GM20431 (cell line): Measurements from ENCODE around the gene MDP1.

Experiments
- in situ Hi-C: fragments of 300-500 bp; cut with MseI, MboI; formaldehyde crosslinking; loops from one replicate; pipeline ENCODE4 v1.15.0; 2020; ENCODE audit warnings: low sequenced_read_pairs; ENCODE audit not compliant: unreplicated experiment

The MDP1 gene

DNA sequence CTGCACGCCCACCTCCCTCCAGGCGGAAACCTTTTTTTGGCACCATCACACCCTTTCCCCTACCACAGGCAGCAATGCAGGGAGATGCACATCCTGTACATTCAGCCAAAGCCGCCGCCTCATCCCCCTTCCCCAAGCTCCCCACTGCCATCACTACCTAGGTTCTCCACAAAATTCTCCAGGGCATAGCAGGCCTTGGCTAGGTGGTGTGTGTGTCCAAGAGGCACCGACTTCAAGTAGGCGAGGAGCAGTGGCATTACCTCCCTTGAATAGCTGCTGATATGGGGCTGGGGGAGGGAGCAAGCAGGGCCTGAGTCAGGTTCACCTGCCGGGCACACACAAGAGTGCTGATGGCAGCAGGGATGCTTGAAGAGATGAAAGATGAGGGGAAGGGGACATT lies 30.8 kb downstream of the MDP1 start:
- in situ Hi-C loops: no loop called here

DNA sequence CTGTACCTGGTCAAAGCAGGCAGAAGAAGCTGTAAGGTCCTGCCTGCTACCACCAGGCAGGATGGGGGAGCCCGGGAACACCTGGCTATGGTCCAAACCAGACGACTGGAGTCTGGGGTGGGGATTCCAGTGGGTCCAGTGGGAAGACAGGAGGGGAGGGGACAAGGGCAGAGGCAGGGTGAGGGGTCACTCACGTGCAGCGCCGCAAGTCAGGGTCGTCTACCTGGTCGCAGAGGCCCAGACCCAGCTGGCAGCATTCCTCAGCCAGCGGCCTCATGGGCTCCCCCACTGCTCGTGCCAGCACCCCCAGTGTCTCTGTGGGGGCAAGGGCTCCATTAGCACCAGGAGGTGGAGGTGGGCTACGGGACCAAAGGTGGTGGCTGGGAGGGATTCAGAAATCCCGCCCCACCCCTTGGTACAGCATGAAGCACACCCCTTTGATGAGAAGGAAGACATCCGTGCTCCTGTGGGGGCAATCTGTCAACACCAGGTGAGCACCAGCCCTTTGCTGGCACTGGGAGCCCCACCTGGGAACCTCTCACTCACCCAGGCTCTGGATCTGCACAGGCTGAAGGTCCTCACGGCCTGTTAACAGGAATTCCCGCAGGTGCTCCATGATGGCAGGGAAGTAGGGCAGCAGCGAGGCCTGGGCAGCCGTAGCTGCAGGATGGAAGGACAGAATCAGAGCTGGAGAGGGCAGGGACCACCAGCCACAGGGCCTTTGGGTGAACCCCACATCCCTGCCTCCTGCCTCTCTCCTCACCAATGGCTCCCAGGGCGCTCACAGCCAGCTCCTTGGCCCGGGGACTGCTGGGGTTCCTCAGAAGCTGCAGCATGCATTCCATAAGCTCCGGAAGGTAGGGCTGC lies 31.5 kb downstream of the MDP1 start:
- in situ Hi-C loops: no loop called here

DNA sequence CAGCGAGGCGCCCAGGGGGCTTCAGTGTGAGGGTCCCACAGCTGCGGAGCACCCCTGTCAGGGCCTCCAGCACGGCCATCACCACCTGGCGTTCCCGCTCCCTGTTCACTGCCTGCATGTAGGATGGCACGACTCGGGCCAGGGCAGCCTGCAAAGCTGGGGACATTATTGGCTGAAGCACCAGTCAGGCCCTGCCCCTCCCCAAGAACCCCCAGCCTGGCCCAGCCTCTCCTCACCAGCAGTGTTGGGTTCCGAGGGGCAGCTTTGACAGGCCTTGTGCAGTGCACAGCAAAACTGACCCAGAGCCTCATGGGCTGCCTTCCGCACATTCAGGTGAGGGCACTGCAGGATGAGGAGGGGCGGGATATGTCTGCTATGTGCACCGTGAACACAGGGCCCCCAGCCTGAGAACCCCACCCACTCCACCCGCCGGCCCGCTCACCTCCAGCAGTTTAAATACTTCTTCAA lies 32.8 kb downstream of the MDP1 start:
- in situ Hi-C loops: no loop called here

DNA sequence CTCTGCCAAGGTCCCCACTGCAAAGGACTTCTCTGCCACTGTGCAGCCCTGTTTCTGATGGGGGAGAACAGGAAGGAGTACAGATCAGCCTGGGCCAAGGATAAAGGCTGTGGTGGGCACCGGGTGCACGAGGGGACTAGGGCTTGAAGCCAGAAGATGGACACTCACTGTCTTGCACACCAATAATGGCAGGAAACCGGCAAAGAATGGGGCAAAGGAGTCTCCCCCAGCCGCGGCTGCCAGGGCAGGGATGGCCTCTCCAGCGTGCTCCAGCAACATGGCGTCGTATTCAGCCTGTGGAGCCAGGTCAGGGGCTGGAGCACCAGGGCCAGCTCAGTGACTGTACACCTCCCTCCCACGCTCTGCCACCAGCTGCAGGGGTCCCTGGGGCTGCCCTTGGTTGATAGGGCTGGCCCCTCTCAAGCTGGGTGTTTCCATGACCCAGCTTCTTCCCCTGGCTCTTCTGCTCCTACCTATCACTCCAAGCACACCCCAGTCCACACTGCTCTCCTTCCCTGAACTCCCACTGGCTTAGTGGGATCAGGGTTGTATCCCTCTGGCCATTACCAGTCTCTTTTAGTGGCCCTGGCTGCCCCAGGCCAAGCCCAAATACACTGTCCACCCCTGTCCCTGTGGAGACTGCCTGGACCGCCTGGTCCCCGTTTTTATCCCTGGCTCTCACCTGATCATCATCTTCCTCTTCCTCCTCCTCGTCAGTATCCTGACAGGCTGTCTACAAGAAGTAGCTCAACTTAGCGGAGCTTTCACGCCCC lies 33.6 kb downstream of the MDP1 start:
- in situ Hi-C loops: no loop called here

DNA sequence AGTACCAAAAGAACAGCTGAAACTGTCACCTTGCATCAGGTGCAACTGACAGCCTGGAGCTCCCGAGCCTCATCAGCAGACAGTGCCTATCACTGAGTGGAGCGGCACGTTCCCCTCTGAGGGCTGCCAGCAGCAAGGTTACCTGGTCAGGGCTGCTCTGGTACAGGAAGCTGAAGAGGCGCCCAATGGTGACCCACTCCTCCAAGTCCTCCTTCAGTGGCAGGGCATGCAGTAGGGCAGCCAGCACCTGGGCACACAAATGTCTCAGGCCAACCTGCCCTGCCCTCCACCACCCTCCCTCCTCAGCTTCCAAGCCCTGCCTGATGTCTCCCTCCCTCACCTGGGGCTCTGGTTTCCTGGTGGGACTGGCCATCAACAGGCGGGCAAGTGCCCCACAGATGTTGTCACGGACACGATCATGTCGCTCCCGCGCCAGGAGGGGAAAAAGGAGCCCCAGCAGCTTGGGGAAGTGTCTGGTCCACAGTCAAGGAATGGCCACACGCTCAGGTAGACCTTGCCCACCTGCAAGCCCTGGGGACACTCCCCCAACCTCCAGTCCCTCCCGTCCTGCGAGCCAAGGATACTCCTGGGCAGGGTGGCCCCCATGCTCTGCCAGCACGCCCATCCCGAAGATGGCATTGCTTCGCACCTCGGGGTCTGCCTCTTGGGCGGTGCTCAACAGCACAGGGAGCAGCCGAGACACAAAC lies 34.3 kb downstream of the MDP1 start:
- in situ Hi-C loops: no loop called here

DNA sequence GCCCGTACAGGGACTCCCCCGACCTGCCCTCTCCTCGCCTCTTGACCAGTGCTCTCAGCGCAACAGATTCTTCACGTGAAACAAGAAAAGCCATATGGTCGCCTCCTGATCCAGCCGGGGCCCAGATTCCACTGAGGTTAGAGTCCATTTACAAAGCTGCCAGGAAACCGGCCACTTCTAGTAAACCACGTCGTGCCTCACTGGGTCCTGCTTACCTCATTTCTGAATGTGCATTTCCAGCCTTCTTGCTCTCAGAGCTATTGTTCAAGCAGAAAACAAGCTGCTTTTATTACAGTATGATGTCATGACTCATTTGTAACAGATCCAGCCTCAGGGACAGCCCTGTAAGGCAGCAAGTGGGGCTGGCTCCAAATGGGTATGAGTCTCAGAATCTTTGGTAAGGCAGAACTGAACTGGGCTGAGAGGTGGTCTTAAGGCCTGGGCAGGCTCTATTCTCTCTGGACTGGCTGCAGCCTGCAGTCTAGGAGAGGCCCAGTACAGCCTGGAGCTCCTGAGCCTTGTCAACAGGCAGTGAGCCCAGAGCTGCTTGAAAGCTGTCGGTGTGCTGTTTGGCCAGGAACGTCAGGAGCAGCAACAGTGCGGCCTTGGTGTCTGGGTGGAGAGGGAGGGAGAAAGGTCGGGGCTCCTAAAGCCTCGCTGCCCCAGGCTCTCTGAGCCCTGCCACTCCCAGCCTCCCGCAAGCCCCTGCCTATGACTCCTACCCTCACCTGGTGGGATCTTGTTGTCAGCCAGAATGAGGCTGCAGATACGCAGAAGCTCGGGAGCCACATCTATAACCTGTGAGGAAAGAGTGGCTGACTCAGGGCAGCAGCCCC lies 35.7 kb downstream of the MDP1 start:
- in situ Hi-C loops: no loop called here

DNA sequence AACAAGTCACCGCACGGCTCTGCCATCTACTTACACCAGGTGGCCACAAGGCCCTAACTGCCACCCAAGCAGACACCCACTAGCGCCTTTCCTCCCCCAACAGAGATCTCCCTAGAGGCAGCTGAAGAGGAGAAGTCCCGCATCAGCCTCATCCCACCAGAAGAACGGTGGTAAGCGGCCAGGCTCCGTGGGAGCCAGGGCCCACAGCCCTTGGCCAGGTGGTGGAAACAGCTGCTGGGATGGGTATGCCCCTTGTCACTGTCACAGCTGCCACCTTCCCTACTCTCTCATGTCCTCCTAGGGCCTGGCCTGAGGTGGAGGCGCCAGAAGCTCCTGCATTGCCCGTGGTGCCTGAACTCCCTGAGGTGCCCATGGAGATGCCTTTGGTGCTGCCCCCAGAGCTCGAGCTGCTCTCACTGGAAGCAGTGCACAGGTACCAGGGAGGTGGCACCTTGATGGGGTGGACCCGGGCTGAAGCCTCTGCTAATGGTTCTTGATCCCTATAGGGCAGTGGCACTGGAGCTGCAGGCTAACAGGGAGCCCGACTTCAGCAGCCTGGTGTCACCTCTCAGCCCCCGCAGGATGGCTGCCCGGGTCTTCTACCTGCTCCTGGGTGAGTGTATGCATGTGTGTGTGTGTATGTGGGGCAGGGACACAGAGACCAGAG lies 36.4 kb downstream of the MDP1 start:
- in situ Hi-C loops: no loop called here

DNA sequence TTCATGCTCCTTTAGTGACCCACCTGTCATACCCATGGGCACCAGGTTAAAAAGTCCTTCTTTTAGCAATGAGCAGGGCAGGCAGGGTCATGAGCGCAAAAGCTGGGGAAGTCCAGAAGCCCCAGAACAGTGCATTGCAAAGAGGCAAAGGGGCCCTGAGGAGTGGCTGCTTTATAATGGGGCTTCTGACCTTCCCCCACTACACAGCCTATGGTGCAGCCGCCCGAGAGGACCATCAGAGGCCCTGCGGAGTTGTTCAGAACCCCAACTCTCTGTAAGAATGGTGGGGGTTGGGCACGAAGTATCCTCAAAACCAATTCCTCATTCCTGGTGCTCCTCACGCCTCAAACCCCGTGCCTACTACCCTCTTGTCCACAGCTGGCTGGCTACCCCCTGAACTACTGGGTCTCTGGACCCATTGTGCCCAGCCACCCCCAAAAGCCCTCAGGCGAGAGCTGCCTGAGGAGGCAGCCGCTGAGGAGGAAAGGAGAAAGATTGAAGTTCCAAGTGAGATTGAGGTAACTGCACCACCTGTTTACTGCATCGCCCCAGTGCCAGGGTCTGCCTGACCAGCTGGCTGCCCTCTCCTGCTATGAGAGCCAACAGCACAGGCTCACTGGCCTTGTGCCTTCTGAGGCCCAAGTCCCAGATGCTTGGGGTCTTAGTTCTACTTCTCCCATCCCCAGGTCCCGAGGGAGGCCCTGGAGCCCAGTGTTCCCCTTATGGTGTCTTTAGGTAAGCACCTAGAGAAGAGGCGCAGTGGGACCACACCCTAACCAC lies 37.3 kb downstream of the MDP1 start:
- in situ Hi-C loops: no loop called here

DNA sequence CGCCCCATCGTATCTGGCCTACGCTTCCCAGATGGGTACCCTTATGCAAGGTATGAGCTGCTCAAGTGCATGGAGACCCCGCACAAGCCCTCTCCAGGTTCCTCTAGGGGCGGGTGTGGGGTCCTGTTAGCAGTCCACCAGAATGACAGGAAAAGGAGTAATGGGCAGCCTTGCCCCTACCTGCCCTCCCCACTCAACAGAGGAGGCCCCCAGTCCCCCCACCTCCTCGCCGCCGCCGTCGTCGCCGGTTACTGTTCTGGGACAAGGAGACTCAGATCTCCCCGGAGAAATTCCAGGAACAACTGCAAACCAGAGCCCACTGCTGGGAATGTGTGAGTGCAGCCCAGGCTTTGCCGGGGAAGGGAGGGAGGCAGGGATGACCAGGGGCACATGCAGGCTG lies 38.0 kb downstream of the MDP1 start:
- in situ Hi-C loops: no loop called here

DNA sequence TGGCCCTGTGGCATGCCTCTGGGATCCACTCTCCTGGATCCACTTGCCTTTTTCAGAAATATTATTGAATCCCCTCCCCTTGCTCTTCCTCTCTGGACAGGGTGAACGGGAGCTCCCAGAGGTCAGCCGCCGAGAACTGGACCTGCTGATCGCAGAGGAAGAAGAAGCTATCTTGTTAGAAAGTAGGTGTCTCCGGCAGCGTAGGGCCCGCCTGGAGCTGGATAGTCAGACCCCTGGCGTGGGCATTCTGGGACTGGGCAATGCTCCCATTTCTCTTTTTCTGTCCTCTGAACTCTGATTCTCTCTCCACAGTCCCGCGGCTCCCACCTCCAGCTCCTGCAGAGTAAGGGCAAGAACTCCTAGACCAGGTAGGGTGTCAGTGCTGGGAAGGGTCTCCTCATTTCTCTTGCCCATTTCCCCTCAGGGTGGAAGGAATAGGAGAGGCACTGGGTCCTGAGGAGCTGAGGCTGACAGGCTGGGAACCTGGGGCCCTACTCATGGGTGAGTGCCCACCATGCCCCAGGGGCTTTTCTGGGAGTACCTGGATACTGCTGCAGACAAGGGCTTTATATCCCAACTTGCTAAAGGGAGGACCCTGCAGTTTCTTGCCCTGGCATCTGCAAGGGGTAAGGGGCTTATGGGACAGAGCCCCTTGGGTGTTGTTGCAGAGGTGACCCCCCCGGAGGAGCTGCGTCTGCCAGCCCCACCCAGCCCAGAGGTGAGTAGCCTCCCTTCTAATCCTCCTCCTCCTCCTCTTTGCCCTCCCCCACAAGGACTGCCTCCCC lies 38.6 kb downstream of the MDP1 start:
- in situ Hi-C loops: no loop called here

DNA sequence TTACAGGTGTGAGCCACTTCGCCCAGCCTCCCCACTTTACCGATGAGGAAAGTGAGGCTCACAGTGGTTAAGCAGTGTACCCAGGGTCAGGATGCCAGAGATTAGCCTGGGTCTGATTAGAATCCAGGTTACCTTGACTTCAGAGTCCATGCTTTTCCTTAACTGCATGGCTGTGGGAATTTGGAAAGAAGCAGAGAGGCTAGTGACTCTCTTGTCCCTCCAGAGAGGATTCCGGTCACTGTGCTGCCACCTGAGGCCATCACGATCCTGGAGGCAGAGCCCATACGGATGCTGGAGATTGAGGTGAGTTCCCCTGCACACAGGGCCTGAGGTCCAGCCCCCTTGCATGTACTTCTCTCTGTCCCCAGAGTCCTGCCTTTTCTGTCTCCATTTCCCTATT lies 39.3 kb downstream of the MDP1 start:
- in situ Hi-C loops: no loop called here

DNA sequence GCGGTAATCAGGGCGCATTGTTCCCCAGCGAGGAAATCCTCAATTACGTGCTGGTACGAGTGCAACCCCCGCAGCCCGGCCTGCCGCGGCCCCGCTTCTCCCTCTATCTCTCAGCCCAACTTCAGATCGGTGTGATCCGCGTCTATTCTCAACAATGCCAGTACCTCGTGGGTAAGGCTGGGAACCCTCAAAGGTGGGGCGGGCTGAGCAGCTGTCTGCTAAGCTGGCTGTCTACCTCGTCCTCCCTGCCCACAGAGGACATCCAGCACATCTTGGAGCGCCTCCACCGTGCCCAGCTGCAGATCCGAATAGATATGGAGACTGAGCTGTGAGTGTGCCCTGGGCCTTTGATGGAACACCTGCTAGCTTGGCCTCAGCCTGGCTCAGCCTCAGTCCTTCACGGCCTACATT lies 43.0 kb downstream of the MDP1 start:
- in situ Hi-C loops: no loop called here

DNA sequence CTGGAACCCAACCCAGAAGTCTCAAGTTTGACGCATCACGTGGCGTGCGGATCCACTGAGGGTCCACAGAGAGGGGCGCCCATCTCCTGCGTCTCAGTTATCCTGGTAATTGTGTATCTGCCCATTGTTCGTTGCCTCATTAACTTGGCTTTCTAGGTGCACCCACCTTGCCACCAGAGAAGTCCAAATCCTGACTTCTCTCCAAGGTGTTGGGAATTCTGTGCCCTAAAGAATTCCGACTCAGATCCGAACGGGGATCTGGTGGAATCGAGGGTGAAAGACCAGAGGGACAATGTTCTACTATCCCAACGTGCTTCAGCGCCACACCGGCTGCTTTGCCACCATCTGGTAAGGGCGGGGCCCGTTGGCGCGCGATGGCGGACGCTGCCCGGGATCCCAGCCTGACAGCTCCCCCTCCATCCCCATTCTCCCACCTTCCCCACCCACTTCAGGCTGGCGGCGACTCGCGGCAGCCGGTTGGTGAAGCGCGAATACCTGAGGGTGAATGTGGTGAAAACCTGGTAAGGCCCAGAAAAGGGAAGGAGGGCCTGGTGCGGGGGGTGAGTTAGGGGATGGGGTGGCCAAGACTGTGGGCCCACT lies 43.5 kb downstream of the MDP1 start:
- in situ Hi-C loops: no loop called here

DNA sequence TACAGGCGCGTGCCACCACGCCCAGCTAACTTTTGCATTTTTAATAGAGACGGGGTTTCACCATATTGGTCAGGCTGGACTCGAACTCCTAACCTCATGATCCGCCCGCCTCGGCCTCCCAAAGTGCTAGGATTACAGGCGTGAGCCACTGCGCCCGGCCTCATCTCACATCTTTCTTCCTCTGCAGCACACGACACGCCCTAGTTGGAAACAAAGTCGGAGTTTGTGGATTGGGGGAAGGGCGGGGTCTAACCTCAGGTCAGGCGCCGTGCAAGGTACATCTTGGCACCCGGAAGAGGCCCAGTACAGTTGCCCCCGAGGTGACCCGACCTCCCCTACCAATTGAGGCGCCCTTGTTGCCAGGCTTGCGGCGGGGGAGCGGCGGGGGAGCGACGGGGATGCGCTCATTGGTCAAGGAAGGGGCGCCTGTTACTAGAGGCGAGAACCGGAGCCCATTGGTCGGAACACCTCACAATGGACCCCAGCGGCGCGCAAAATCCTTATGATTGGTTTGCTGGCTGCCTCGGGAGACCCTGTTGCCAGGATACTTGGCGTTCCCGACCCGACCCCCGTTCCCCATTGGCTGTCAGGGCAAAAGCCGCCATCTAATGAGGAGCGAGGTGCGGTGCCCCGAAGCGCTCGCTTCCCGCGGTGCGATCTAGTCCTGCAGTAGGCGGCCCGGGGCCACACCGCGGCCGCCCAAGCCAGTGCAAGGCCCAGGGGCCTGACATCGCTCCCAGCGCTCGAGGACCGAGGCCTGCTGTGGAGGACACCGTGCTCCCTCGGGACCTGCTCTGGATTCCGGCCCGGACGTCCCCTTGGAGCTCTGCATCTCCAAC lies 44.2 kb downstream of the MDP1 start, which contains the start of gene REC8:
Gene REC8, plus strand, starts transcription at position 659 of the 839 bp plus-strand sequence. CDS start 473 bp downstream, outside the sequence.
- in situ Hi-C loops: no loop called here

DNA sequence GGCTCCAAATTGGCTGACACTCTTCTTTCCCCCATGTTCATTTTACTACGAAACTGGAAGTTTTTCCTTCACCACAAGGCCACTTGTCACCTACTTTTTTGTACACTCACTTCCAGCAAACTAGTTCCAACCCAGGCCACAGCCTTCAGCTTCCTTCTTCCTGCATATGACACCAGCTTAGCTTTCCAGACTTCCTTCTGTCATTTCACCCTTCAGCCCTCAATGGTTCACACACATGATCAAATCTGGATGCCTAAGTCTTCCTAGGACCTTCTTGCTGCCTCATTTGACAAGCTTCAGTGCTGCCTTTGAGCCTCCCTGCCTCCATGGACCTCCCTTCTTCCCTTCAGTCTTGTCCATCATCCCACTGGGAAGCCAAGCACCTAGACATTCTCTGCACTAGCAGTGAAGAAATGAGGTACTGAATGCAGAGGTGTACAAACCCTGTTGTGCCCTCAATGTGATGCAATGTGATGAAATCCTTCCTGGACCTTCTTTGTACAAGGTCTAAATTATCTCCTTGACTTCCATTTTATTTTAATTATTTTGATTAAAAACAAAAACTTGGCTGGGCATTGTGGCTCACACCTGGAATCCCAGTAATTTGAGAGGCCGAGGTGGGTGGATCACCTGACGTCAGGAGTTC lies 48.3 kb downstream of the MDP1 start:
- in situ Hi-C loops: no loop called here

DNA sequence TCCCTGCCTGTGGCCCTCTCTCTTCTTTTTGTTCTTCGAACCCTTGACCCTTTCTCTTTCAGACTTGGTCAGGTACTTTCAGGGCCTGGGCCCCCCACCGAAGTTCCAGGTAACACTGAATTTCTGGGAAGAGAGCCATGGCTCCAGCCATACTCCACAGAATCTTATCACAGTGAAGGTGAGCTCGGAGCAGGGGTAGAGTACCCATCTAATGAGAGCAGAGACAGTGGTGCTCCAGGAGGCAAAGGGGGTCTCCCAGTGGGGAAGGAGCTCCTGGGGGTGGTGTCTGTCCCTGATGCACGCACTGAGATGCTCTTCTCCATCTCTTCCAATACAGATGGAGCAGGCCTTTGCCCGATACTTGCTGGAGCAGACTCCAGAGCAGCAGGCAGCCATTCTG lies 50.1 kb downstream of the MDP1 start:
- in situ Hi-C loops: no loop called here
